Neural cell (in vitro differentiated cells): Measurements from ENCODE around the gene CALCR. TPM values are rescaled to one million over a fixed set of nuclear protein-coding genes. Genes with fewer than 3 reads are reported as not detected.

Experiments used
- H2AFZ ChIP-seq: fragments of 200-600, 300-800 bp; sonication (generic), shearing (Covaris generic); 2 replicates; pipeline ENCODE4 v1.6.0; 2014; ENCODE audit warnings: low read depth, mild to moderate bottlenecking, antibody characterized with exemption, low read length, moderate library complexity
- H3F3A ChIP-seq: fragments of 200-600 bp; shearing (Covaris generic); 2 replicates; pipeline ENCODE4 v1.6.1; 2016; ENCODE audit warnings: mild to moderate bottlenecking, moderate library complexity, mixed read lengths, antibody characterized with exemption, low read length; ENCODE audit not compliant: insufficient read depth, poor library complexity, severe bottlenecking
- H3K27ac ChIP-seq: fragments of 200-600, 300-800 bp; sonication (generic), shearing (Covaris generic); 2 replicates; pipeline ENCODE4 v1.5.1; 2014; ENCODE audit warnings: mild to moderate bottlenecking, low read length, moderate library complexity
- H3K27me3 ChIP-seq: fragments of 300-800, 200-600 bp; sonication (generic), shearing (Covaris generic); 2 replicates; pipeline ENCODE4 v1.6.0; 2014; ENCODE audit warnings: mild to moderate bottlenecking, low read depth, low read length, moderate library complexity; ENCODE audit not compliant: insufficient read depth
- H3K36me3 ChIP-seq: fragments of 300-800, 200-600 bp; sonication (generic), shearing (Covaris generic); 2 replicates; pipeline ENCODE4 v1.5.1; 2014; ENCODE audit warnings: mild to moderate bottlenecking, antibody characterized with exemption, low read length, moderate library complexity; ENCODE audit not compliant: insufficient read depth
- H3K4me2 ChIP-seq: fragments of 300-800, 200-600 bp; sonication (generic), shearing (Covaris generic); 2 replicates; pipeline ENCODE4 v1.6.0; 2014; ENCODE audit warnings: mild to moderate bottlenecking, low read length
- H3K4me3 ChIP-seq: fragments of 300-800, 200-600 bp; sonication (generic), shearing (Covaris generic); 2 replicates; pipeline ENCODE4 v1.5.1; 2014; ENCODE audit warnings: mild to moderate bottlenecking, low read length, moderate library complexity
- H3K79me2 ChIP-seq: fragments of 200-600 bp; shearing (Covaris generic); replicated peaks from 2 replicates; pipeline ENCODE4 v1.6.0; 2014; ENCODE audit warnings: mild to moderate bottlenecking, low read length, moderate library complexity; ENCODE audit not compliant: insufficient read depth
- H3K9ac ChIP-seq: fragments of 300-800, 200-600 bp; sonication (generic), shearing (Covaris generic); 2 replicates; pipeline ENCODE4 v1.6.1; 2016; ENCODE audit warnings: mild to moderate bottlenecking, low read length, mixed read lengths
- H3K9me2 ChIP-seq: fragments of 200-600 bp; shearing (Covaris generic); 2 replicates; pipeline ENCODE4 v1.6.1; 2016; ENCODE audit warnings: mild to moderate bottlenecking, low read length, mixed read lengths; ENCODE audit not compliant: insufficient read depth
- H3K9me3 ChIP-seq: fragments of 200-600, 300-800 bp; sonication (generic), shearing (Covaris generic); 2 replicates; pipeline ENCODE4 v1.6.1; 2016; ENCODE audit warnings: mild to moderate bottlenecking, mixed run types, low read length, moderate library complexity, mixed read lengths
- H4K20me1 ChIP-seq: fragments of 200-600 bp; shearing (Covaris generic); 2 replicates; pipeline ENCODE4 v1.6.1; 2016; ENCODE audit warnings: mild to moderate bottlenecking, mixed run types; ENCODE audit not compliant: insufficient read depth
- EP300 ChIP-seq: fragments of 450-650 bp; conservative IDR thresholded peaks from 2 replicates; pipeline ENCODE4 v1.6.1; 2014; ENCODE audit warnings: antibody characterized with exemption, mild to moderate bottlenecking, moderate library complexity; ENCODE audit not compliant: poor library complexity, severe bottlenecking
- EZH2 ChIP-seq: fragments of 200-600, 300-800 bp; shearing (Covaris generic), sonication (generic); IDR thresholded peaks from 2 replicates; pipeline ENCODE4 v1.6.1; 2014; ENCODE audit warnings: antibody characterized with exemption, low read length, borderline replicate concordance, mild to moderate bottlenecking; ENCODE audit not compliant: insufficient read depth, poor library complexity, severe bottlenecking
- MXI1 ChIP-seq: fragments of 450-650 bp; conservative IDR thresholded peaks from 2 replicates; pipeline ENCODE4 v1.6.1; 2014; ENCODE audit warnings: antibody characterized with exemption, mild to moderate bottlenecking; ENCODE audit not compliant: poor library complexity, severe bottlenecking
- POLR2AphosphoS5 ChIP-seq: IDR thresholded peaks from 2 replicates; pipeline ENCODE4 v1.6.1; 2012
- RAD21 ChIP-seq: fragments of 450-650 bp; conservative IDR thresholded peaks from 2 replicates; pipeline ENCODE4 v1.6.1; 2014; ENCODE audit warnings: antibody characterized with exemption, mild to moderate bottlenecking, moderate library complexity
- SMC3 ChIP-seq: fragments of 450-650 bp; conservative IDR thresholded peaks from 2 replicates; pipeline ENCODE4 v1.6.1; 2014; ENCODE audit warnings: antibody characterized with exemption, mild to moderate bottlenecking, moderate library complexity; ENCODE audit not compliant: poor library complexity
- TAF1 ChIP-seq: IDR thresholded peaks from 2 replicates; pipeline ENCODE4 v1.6.1; 2012; ENCODE audit warnings: low read depth
- polyA plus RNA-seq: library from polyadenylated mRNA; depleted of rRNA; stranded (reverse); fragments of >200 nt; gene quantifications from 2 replicates; pipeline ENCODE4 v1.2.3, GENCODE V29; 2014
- small RNA-seq, 3 experiments: library from RNA; depleted of rRNA; stranded (forward); fragments of <200 nt; gene quantifications; one replicate each; pipeline ENCODE3, GENCODE V24; 2012
- TF ChIP-seq, protein P1 (sequence below): fragments of 450-650 bp; IDR thresholded peaks from 2 replicates; pipeline ENCODE4 v1.5.1; 2014; ENCODE audit warnings: antibody characterized with exemption, mild to moderate bottlenecking, moderate library complexity; ENCODE audit not compliant: poor library complexity, severe bottlenecking
- TF ChIP-seq, protein P2 (sequence below): IDR thresholded peaks from 2 replicates; pipeline ENCODE4 v1.6.1; 2012; ENCODE audit warnings: borderline replicate concordance

The CALCR gene
- polyA plus RNA-seq, 1 donor from 2014 or later = 3.6 TPM

GRCh38 chr7:93375603-93376002 lies 198.9 kb downstream of the CALCR start:
- H3K9me3 ChIP-seq = no peaks in the 10 kb centered on the region
- no peak overlapping the region for H3K4me2 ChIP-seq
- H3K27me3 ChIP-seq = no peaks in the 10 kb centered on the region
- H3K4me3 ChIP-seq = no peak overlapping the region
- no peak overlapping the region for H3K9ac ChIP-seq
- H3K36me3 ChIP-seq = no peaks in the 10 kb centered on the region
- H3K79me2 ChIP-seq = peaks cover 3% of the 10 kb centered on the region
- H3F3A ChIP-seq = no peaks in the 10 kb centered on the region
- no peak overlapping the region for H3K27ac ChIP-seq
- no peak for TF ChIP-seq RAD21
- TF ChIP-seq SMC3 = no peak
- TF ChIP-seq POLR2AphosphoS5 = no peak
- TF ChIP-seq TAF1 = no peak
- TF ChIP-seq, protein P1, sequence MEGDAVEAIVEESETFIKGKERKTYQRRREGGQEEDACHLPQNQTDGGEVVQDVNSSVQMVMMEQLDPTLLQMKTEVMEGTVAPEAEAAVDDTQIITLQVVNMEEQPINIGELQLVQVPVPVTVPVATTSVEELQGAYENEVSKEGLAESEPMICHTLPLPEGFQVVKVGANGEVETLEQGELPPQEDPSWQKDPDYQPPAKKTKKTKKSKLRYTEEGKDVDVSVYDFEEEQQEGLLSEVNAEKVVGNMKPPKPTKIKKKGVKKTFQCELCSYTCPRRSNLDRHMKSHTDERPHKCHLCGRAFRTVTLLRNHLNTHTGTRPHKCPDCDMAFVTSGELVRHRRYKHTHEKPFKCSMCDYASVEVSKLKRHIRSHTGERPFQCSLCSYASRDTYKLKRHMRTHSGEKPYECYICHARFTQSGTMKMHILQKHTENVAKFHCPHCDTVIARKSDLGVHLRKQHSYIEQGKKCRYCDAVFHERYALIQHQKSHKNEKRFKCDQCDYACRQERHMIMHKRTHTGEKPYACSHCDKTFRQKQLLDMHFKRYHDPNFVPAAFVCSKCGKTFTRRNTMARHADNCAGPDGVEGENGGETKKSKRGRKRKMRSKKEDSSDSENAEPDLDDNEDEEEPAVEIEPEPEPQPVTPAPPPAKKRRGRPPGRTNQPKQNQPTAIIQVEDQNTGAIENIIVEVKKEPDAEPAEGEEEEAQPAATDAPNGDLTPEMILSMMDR = no peak
- TF ChIP-seq, protein P2, sequence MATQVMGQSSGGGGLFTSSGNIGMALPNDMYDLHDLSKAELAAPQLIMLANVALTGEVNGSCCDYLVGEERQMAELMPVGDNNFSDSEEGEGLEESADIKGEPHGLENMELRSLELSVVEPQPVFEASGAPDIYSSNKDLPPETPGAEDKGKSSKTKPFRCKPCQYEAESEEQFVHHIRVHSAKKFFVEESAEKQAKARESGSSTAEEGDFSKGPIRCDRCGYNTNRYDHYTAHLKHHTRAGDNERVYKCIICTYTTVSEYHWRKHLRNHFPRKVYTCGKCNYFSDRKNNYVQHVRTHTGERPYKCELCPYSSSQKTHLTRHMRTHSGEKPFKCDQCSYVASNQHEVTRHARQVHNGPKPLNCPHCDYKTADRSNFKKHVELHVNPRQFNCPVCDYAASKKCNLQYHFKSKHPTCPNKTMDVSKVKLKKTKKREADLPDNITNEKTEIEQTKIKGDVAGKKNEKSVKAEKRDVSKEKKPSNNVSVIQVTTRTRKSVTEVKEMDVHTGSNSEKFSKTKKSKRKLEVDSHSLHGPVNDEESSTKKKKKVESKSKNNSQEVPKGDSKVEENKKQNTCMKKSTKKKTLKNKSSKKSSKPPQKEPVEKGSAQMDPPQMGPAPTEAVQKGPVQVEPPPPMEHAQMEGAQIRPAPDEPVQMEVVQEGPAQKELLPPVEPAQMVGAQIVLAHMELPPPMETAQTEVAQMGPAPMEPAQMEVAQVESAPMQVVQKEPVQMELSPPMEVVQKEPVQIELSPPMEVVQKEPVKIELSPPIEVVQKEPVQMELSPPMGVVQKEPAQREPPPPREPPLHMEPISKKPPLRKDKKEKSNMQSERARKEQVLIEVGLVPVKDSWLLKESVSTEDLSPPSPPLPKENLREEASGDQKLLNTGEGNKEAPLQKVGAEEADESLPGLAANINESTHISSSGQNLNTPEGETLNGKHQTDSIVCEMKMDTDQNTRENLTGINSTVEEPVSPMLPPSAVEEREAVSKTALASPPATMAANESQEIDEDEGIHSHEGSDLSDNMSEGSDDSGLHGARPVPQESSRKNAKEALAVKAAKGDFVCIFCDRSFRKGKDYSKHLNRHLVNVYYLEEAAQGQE = no peak
- TF ChIP-seq MXI1 = no peak
- no peak for TF ChIP-seq EP300
- TF ChIP-seq EZH2 = no peak
- H3K9me2 ChIP-seq = no peaks in the 10 kb centered on the region
- no peaks in the 10 kb centered on the region for H4K20me1 ChIP-seq
- H2AFZ ChIP-seq = no peak overlapping the region

Small RNA genes lying within 50 kb of the gene (small RNA-seq; reads per million reads assigned to genes)
- gene MIR489 (8.2 to 10.7 (median 10.7) reads per million in 3 experiments), gene MIR653 (6.5 to 27.6 (median 21.0) reads per million in 3 experiments)
